ENCODE results near the gene ALDOB. TPM values are rescaled to one million over a fixed set of nuclear protein-coding genes. Genes with fewer than 3 reads are reported as not detected.

The ALDOB gene
- total RNA-seq, 1 experiment from 2014 or later: not detected

DNA sequence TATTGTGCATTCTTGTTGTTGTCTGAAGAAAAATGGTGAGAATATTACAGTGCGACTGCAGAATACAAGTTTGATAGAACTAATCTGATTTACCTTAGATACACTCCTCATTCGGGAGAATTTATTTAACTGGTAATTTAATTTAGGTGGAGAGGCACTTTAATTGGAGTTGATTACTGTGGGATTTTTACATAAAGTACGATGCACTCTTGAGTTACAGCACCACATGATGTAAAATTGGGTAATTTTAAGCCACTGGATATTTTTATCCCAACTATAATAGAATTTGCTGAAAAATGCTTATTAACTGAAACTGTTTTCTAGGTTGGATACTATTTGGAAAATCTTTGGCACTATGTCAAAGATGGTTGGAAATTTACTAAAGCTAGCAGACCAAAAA, 35.4 kb upstream of the ALDOB start:
- BruUV-seq (replicated peaks): no TSS peak
- DNase-seq (ENCODE audit: unreplicated experiment): no peak
- peaks cover 28% of the 10 kb centered on the region for H3K36me3 Mint-ChIP-seq (ENCODE audit: insufficient read depth, unreplicated experiment)
- POLR2A ChIA-PET: interaction anchor here (1.6 to 7.3 kb wide), 3 partner anchors 9 to 62 kb away, joined by 4 to 92 read pairs (median 18); a partner anchor contains a TSS
- CTCF ChIA-PET: interaction anchor here (0.6 to 22.0 kb wide), 5 partner anchors 8 to 59 kb away, joined by 3 to 751 read pairs (median 145); partner anchors contain the start of gene RNF20
- no peaks in the 10 kb centered on the region for H3K27me3 Mint-ChIP-seq (ENCODE audit: insufficient read depth, unreplicated experiment)
- no peak overlapping the region for H3K27ac Mint-ChIP-seq (ENCODE audit: low read depth, unreplicated experiment)
- intact Hi-C loops (cut with micrococcal nuclease): no loop called here
- TF ChIP-seq, protein P1, sequence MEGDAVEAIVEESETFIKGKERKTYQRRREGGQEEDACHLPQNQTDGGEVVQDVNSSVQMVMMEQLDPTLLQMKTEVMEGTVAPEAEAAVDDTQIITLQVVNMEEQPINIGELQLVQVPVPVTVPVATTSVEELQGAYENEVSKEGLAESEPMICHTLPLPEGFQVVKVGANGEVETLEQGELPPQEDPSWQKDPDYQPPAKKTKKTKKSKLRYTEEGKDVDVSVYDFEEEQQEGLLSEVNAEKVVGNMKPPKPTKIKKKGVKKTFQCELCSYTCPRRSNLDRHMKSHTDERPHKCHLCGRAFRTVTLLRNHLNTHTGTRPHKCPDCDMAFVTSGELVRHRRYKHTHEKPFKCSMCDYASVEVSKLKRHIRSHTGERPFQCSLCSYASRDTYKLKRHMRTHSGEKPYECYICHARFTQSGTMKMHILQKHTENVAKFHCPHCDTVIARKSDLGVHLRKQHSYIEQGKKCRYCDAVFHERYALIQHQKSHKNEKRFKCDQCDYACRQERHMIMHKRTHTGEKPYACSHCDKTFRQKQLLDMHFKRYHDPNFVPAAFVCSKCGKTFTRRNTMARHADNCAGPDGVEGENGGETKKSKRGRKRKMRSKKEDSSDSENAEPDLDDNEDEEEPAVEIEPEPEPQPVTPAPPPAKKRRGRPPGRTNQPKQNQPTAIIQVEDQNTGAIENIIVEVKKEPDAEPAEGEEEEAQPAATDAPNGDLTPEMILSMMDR (IDR thresholded peaks at IDR 0.05; ENCODE audit: unreplicated experiment): no peak
- H3K4me1 Mint-ChIP-seq (ENCODE audit: insufficient read depth, unreplicated experiment): peaks cover 4% of the 10 kb centered on the region
- no peak overlapping the region for H3K4me3 Mint-ChIP-seq (ENCODE audit: unreplicated experiment)
- H3K9me3 Mint-ChIP-seq (ENCODE audit: unreplicated experiment): no peaks in the 10 kb centered on the region

DNA sequence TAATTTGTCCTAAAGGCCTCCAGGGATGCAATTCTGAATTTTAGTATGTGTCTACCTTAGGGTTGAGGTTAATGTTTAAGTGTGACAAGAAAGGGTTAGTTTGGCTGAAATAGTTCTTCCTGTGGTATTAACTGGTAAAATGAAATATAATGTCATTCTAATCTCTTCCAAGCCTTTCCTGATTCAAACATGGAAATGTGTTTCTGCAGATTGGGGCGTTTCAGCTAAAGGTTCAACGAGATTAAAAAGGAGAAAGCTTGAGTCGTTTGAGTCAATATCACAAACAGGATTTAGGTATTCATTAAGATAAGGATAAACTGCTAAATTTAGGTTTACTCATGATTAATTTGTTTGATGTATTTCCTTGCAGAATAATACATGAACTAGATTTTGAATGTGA, 34.4 kb upstream of the ALDOB start:
- no peak overlapping the region for H3K4me3 Mint-ChIP-seq (ENCODE audit: unreplicated experiment)
- TF ChIP-seq, protein P1 (IDR thresholded peaks at IDR 0.05; ENCODE audit: unreplicated experiment): no peak
- CTCF ChIA-PET: interaction anchor here (0.6 to 22.0 kb wide), 4 partner anchors 8 to 59 kb away, joined by 3 to 751 read pairs (median 159); partner anchors contain the start of gene RNF20
- POLR2A ChIA-PET: interaction anchor here (3.9 to 7.3 kb wide), 2 partner anchors 10 to 16 kb away, joined by 18 to 92 read pairs; a partner anchor contains a TSS
- peaks cover 22% of the 10 kb centered on the region for H3K36me3 Mint-ChIP-seq (ENCODE audit: insufficient read depth, unreplicated experiment)
- no peaks in the 10 kb centered on the region for H3K27me3 Mint-ChIP-seq (ENCODE audit: insufficient read depth, unreplicated experiment)
- DNase-seq (ENCODE audit: unreplicated experiment): no peak
- H3K4me1 Mint-ChIP-seq (ENCODE audit: insufficient read depth, unreplicated experiment): peaks cover 13% of the 10 kb centered on the region
- intact Hi-C loops (cut with micrococcal nuclease): no loop called here
- no peak overlapping the region for H3K27ac Mint-ChIP-seq (ENCODE audit: low read depth, unreplicated experiment)
- no TSS peak for BruUV-seq (replicated peaks)
- H3K9me3 Mint-ChIP-seq (ENCODE audit: unreplicated experiment): no peaks in the 10 kb centered on the region

DNA sequence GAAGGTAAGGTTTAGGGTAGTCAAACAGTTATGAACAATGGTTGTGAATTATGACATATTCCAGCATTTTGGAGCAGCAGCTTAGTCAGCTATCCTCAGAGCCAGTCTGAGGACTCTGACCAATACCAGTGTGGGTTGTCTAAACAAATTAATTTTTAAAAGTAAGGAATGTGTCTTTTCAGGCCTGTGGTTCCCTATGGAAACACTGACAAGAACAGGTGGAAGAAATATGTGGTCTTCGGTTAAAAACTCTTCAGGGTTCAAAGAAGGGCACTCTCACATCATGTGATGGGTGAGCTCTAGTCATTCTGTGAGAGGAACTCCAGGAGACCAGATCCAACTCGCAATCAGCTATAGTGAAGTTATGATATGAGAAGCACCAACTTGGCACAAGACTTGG, 33.5 kb upstream of the ALDOB start:
- H3K4me3 Mint-ChIP-seq (ENCODE audit: unreplicated experiment): no peak overlapping the region
- no TSS peak for BruUV-seq (replicated peaks)
- TF ChIP-seq, protein P1 (IDR thresholded peaks at IDR 0.05; ENCODE audit: unreplicated experiment): no peak
- no peak overlapping the region for H3K27ac Mint-ChIP-seq (ENCODE audit: low read depth, unreplicated experiment)
- H3K27me3 Mint-ChIP-seq (ENCODE audit: insufficient read depth, unreplicated experiment): no peaks in the 10 kb centered on the region
- DNase-seq (ENCODE audit: unreplicated experiment): no peak
- peaks cover 15% of the 10 kb centered on the region for H3K4me1 Mint-ChIP-seq (ENCODE audit: insufficient read depth, unreplicated experiment)
- H3K36me3 Mint-ChIP-seq (ENCODE audit: insufficient read depth, unreplicated experiment): peaks cover 12% of the 10 kb centered on the region
- intact Hi-C loops (cut with micrococcal nuclease): no loop called here
- H3K9me3 Mint-ChIP-seq (ENCODE audit: unreplicated experiment): no peaks in the 10 kb centered on the region
- CTCF ChIA-PET: interaction anchor here (0.6 to 22.0 kb wide), 5 partner anchors 9 to 77 kb away, joined by 4 to 751 read pairs (median 42); partner anchors contain the start of gene RNF20
- POLR2A ChIA-PET: interaction anchor here (0.7 to 7.3 kb wide), 2 partner anchors 11 to 67 kb away, joined by 3 to 92 read pairs; no protein-coding TSS in a partner anchor

DNA sequence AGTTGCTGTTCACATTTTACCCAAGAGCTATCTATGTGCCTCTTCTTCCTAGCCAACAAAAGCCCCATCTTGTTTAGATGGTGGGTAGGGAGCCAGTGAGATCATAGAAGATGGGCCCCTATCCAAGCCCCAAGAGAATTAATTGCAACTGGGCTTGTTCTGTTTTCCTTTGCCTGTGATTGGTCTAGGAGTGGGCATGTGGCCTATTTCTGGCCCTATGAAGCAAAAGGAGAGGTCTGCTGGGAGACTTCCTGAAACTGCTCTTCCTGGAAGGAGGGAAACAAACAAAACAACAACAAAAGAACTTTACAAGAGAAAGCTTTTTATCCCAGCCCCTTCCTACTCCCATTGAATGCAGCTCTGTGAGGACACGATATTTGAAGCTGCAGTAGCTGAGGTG, 32.5 kb upstream of the ALDOB start:
- no peak for DNase-seq (ENCODE audit: unreplicated experiment)
- POLR2A ChIA-PET: interaction anchor here (0.6 to 7.3 kb wide), 6 partner anchors 12 to 1647 kb away, joined by 3 to 92 read pairs (median 10); partner anchors contain the start of gene RNF20
- CTCF ChIA-PET: interaction anchor here (0.6 to 22.0 kb wide), 10 partner anchors 10 to 167 kb away, joined by 3 to 751 read pairs (median 4); partner anchors contain the start of gene RNF20
- BruUV-seq (replicated peaks): no TSS peak
- Mint-ChIP-seq H3K27ac (ENCODE audit: low read depth, unreplicated experiment) (no peak overlapping the region), H3K9me3 (ENCODE audit: unreplicated experiment) (no peaks in the 10 kb centered on the region), H3K4me1 (ENCODE audit: insufficient read depth, unreplicated experiment) (peaks cover 15% of the 10 kb centered on the region), H3K4me3 (ENCODE audit: unreplicated experiment) (no peak overlapping the region), H3K27me3 (ENCODE audit: insufficient read depth, unreplicated experiment) (no peaks in the 10 kb centered on the region), H3K36me3 (ENCODE audit: insufficient read depth, unreplicated experiment) (peaks cover 7% of the 10 kb centered on the region)
- intact Hi-C loops (cut with micrococcal nuclease): no loop called here
- TF ChIP-seq, protein P1 (IDR thresholded peaks at IDR 0.05; ENCODE audit: unreplicated experiment): no peak

All from MCF 10A (cell line).